ENCODE results near the gene MAGOH. TPM values are rescaled to one million over a fixed set of nuclear protein-coding genes. Genes with fewer than 3 reads are reported as not detected.

Gene MAGOH
- total and polyA plus RNA-seq, 2 of the 13 experiments (the other 11 are each of a cell fraction or from before 2014, with no cell fraction given): 24.1 to 87.0 TPM

DNA sequence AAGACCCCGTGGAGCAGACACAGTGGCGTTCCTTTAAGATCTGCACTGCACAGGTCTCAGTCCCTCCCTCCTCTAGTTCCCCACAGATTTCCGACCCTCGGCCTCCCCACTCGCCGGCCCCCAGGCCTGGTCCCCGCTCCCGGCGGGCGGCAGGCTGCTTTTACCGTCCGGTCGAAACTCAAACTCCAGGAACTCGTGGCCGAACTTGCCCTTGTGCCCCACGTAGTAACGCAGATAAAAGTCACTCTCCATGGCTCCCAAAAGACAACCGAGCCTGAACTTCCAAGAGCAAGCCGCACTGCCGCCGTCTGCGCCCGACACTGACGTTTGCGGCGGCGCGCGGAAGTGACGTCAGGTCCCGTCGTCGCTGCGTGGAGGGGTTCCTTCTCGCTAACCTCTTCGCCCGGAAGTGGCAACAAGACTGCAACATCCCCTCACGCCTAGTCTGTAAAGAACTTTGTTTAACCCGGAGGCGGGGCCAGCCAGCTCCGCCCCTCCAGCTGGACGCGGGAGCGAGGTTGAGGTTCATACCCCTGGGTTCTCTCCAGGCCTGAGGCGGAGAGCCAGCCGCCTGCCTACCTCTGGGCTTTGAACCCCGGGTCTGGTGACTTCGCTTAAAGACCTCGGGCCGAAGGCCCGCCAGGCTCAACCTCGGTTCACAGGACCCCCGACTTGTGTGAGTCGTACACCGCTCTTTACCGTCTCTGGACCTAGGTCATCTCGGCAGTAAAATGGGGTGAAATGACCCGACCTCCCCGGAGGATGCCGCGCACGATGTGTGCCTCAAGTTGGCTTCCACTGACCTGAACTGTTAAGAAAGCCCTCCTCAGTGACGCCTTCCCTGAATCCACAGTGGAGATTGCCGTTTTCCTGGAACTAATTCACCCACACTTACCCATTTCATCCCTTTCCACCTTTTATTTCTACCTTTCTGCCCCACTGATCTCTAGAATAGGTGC, at the start of gene MAGOH (continued):
- TF ChIP-seq ZNF567 (CRISPR knock-in tag; IDR thresholded peaks at IDR 0.05; ENCODE audit: borderline replicate concordance): 0 out of 2 replicates have a peak, but pooled peaks have one; percentile 38
- TF ChIP-seq, protein P1, sequence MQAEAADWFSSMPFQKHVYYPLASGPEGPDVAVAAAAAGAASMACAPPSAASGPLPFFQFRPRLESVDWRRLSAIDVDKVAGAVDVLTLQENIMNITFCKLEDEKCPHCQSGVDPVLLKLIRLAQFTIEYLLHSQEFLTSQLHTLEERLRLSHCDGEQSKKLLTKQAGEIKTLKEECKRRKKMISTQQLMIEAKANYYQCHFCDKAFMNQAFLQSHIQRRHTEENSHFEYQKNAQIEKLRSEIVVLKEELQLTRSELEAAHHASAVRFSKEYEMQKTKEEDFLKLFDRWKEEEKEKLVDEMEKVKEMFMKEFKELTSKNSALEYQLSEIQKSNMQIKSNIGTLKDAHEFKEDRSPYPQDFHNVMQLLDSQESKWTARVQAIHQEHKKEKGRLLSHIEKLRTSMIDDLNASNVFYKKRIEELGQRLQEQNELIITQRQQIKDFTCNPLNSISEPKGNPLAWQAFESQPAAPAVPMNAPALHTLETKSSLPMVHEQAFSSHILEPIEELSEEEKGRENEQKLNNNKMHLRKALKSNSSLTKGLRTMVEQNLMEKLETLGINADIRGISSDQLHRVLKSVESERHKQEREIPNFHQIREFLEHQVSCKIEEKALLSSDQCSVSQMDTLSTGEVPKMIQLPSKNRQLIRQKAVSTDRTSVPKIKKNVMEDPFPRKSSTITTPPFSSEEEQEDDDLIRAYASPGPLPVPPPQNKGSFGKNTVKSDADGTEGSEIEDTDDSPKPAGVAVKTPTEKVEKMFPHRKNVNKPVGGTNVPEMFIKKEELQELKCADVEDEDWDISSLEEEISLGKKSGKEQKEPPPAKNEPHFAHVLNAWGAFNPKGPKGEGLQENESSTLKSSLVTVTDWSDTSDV (CRISPR knock-in tag; IDR thresholded peaks at IDR 0.05): no peak; the same call in 1 of the 2 replicates
- TF ChIP-seq KMT2A (CRISPR knock-in tag; IDR thresholded peaks at IDR 0.05): peak; percentile 94
- TF ChIP-seq TBX2 (CRISPR knock-in tag; IDR thresholded peaks at IDR 0.05; ENCODE audit: borderline replicate concordance): peak; percentile 84
- TF ChIP-seq FOSL1 (CRISPR knock-in tag; IDR thresholded peaks at IDR 0.05; ENCODE audit: borderline replicate concordance): no peak
- TF ChIP-seq GPBP1L1 (CRISPR knock-in tag; IDR thresholded peaks at IDR 0.05): no peak
- TF ChIP-seq MLX (CRISPR knock-in tag; IDR thresholded peaks at IDR 0.05): no peak; the same call in 1 of the 2 replicates
- peak; percentile 100 for TF ChIP-seq GATAD1 (CRISPR knock-in tag; IDR thresholded peaks at IDR 0.05)
- peak; percentile 93 for TF ChIP-seq SIN3B (IDR thresholded peaks at IDR 0.05; ENCODE audit: low read length)
- peak; percentile 76 to 81; a peak in 3 of 4 replicates for TF ChIP-seq HMGXB4 (CRISPR knock-in tag; IDR thresholded peaks at IDR 0.05; ENCODE audit: borderline replicate concordance in 1 of 2, low read depth in 1 of 2)
- TF ChIP-seq ZFP1 (CRISPR knock-in tag; IDR thresholded peaks at IDR 0.05): 0 out of 2 replicates have a peak, but pooled peaks have one; percentile 66
- TF ChIP-seq MIER2 (CRISPR knock-in tag; IDR thresholded peaks at IDR 0.05): peak; percentile 17; the same call in 1 of the 2 replicates
- TF ChIP-seq NFKB2 (CRISPR knock-in tag; IDR thresholded peaks at IDR 0.05; ENCODE audit: borderline replicate concordance): peak; percentile 81; the same call in 1 of the 2 replicates
- TF ChIP-seq ZNF564 (CRISPR knock-in tag; IDR thresholded peaks at IDR 0.05): peak; percentile 72; the same call in 1 of the 2 replicates
- no peak for TF ChIP-seq MAFF (IDR thresholded peaks at IDR 0.05; ENCODE audit: low read depth, low read length)
- TF ChIP-seq ATF7-NPFF (CRISPR knock-in tag; IDR thresholded peaks at IDR 0.05; ENCODE audit: low read depth): peak; percentile 49
- peak; percentile 81 for TF ChIP-seq IRF2 (CRISPR knock-in tag; IDR thresholded peaks at IDR 0.05)
- TF ChIP-seq, protein P2, sequence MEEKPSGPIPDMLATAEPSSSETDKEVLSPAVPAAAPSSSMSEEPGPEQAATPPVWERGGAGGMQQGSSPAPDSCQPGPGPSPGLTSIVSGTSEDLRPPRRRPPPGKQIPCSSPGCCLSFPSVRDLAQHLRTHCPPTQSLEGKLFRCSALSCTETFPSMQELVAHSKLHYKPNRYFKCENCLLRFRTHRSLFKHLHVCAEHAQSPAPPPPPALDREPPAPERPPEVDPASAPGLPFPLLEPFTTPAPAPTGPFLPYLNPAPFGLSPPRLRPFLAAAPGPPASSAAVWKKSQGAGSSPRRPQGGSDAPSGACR (CRISPR knock-in tag; IDR thresholded peaks at IDR 0.05): no peak
- TF ChIP-seq ZNF619 (CRISPR knock-in tag; IDR thresholded peaks at IDR 0.05): no peak
- TF ChIP-seq ZNF30 (CRISPR knock-in tag; IDR thresholded peaks at IDR 0.05): no peak
- no peak for TF ChIP-seq FOXA1 (IDR thresholded peaks at IDR 0.05)
- TF ChIP-seq FOXA1 (CRISPR knock-in tag; IDR thresholded peaks at IDR 0.05): peak; percentile 51
- TF ChIP-seq ZNF577 (CRISPR knock-in tag; IDR thresholded peaks at IDR 0.05; ENCODE audit: borderline replicate concordance, low read depth): no peak

Data from HepG2 (cell line).